GM06990 (cell line): ENCODE data around the gene CCNQ.

Experiments
- DNase-seq: peaks from one replicate; pipeline ENCODE4 v3.0.0-alpha.2; 2011; ENCODE audit not compliant: insufficient read length; ENCODE audit errors: extremely low read depth
- H3K27me3 ChIP-seq: replicated peaks from 2 replicates; pipeline ENCODE4 v1.6.0; 2011; ENCODE audit warnings: low read length; ENCODE audit not compliant: control insufficient read depth, insufficient read depth
- H3K36me3 ChIP-seq: 2 replicates; pipeline ENCODE4 v1.5.1; 2011; ENCODE audit warnings: low read length; ENCODE audit not compliant: control insufficient read depth, insufficient read depth
- H3K4me3 ChIP-seq: replicated peaks from 2 replicates; pipeline ENCODE4 v1.5.1; 2011; ENCODE audit warnings: low read depth, mild to moderate bottlenecking, control low read depth, low read length
- CTCF ChIP-seq: IDR thresholded peaks from 2 replicates; pipeline ENCODE4 v1.5.1; 2011; ENCODE audit warnings: low read length, control low read depth, mild to moderate bottlenecking, inconsistent platforms; ENCODE audit not compliant: insufficient read depth, poor library complexity, severe bottlenecking

CCNQ gene

GRCh38 chrX:153564047-153564606 is 34.8 kb downstream of the CCNQ start:
- no peak for TF ChIP-seq CTCF
- Histone ChIP-seq H3K4me3 (no peak overlapping the region), H3K36me3 (no peaks in the 10 kb centered on the region), H3K27me3 (no peaks in the 10 kb centered on the region)
- no peak for DNase-seq

- no peaks in the 10 kb centered on the region for H3K36me3 ChIP-seq
- H3K4me3 ChIP-seq: no peak overlapping the region
- TF ChIP-seq CTCF: no peak
- no peak for DNase-seq
- H3K27me3 ChIP-seq: no peaks in the 10 kb centered on the region
Observed at GRCh38 chrX:153562546-153562945, 36.4 kb downstream of the CCNQ start.

DNA sequence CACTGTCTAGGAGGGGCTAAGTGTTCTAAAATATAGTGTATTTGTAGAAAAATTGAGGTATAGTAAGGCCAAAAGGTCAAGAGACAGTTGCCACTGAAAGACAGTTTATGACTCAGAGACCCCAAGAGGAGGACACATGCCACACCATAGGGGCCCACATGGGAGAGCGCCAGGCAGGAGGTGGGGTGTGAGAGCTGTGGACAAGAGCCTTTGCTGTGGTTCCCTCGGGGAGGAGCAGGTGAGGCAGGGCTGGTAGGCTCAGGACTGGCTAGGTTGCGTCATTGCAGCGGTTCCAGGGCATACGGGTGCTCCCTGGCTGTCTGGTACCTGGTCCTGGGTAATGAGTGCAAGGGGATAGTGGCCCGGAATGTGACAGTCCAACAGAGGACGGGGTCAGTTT is 37.6 kb downstream of the CCNQ start:
- Histone ChIP-seq H3K4me3 (no peak overlapping the region), H3K27me3 (no peaks in the 10 kb centered on the region), H3K36me3 (no peaks in the 10 kb centered on the region)
- DNase-seq: no peak
- no peak for TF ChIP-seq CTCF

DNA sequence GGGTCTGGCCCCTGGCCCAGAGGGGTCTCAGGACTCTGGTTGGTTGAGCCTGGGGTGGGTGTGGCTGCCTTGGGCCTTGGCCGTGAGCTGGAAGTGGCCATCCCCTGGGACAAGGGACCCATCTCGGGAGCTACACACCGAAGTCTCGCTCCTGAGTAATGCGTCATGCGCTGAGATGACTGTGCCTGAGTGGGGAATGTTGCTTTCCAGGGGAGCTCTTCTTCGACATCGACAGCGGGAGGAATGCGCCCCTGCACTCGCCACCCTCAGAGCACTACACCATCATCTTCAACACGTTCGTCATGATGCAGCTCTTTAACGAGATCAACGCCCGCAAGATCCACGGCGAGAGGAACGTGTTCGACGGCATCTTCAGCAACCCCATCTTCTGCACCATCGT is 38.5 kb downstream of the CCNQ start:
- H3K36me3 ChIP-seq: no peaks in the 10 kb centered on the region
- H3K27me3 ChIP-seq: no peaks in the 10 kb centered on the region
- DNase-seq: no peak
- H3K4me3 ChIP-seq: no peak overlapping the region
- TF ChIP-seq CTCF: no peak

DNA sequence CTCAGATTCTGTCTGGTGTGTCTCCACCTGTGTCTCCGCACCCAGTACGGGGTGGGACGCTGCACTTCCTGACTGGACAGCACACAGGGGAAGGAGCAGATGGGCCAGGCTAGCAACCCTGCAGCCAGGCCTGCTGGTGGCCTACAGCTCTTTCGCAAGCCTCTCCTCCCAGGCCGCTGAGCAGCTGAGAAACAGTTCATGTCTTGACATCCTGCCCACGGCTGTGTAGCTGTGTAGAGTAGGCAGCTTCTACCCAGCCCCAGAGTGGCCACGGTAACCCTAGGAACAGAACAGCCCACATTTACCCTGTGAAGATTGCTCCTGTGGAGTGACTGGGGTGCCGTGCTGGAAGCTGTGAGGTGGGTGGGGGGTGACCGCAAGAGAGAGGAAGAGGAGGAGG is 38.9 kb downstream of the CCNQ start:
- no peaks in the 10 kb centered on the region for H3K27me3 ChIP-seq
- H3K36me3 ChIP-seq: no peaks in the 10 kb centered on the region
- no peak for DNase-seq
- H3K4me3 ChIP-seq: no peak overlapping the region
- no peak for TF ChIP-seq CTCF

DNA sequence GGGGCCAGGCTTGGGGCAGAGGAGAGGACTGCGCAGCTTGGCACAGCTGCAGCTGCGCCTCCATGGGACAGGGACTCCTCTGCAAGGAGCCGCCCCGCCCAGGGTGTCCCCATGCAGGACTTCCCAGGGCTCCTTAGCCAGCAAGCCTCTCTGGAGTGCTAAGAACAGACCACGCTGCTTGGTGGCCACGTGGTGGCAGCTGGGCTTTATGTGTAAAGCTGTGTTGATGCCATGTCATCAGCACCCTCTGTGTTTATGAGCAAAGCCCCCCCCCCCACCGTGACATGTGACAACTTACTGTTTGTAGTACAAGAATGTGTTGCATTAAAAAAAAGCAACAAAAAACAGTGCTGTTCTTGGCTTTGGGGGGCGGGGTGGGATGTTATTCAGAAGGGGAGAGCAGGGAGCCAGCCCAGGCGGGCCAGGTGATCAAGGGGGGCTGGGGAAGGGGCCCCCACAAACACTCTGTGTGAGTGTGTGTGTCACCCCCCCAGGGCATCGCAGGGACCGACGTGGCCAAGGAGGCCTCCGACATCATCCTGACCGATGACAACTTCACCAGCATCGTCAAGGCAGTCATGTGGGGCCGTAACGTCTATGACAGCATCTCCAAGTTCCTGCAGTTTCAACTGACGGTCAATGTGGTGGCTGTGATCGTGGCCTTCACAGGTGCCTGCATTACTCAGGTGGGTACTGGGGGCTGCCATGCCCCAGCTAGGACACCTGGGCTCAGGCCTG is 41.2 kb downstream of the CCNQ start:
- no peak for TF ChIP-seq CTCF
- H3K4me3 ChIP-seq: no peak overlapping the region
- no peaks in the 10 kb centered on the region for H3K36me3 ChIP-seq
- no peaks in the 10 kb centered on the region; the same call in 1 of the 2 replicates for H3K27me3 ChIP-seq
- no peak for DNase-seq
